ENCODE data around the gene ZAR1.

Gene ZAR1

DNA sequence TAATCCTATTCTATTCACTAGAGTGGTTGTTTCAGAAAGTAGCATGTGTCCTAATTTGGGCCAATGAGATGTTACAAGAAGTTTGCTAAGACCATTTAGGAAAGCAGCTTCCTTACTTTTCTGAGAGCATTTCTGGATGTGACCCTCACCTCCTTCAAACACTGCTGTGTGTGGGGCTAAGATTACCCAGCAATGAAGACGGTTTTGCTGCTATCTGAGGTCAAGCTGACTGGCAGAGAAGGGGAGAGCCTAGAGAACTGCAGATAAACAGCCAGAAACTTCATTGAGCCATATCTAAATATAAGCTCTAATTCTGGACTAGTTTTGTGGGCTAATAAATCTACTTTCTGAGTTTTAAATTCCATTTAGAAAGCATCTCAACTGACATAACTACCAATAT, 36.4 kb downstream of the ZAR1 start:
- H3F3A ChIP-seq (ENCODE audit: insufficient read depth, low read length), result no peaks in the 10 kb centered on the region
- no peak overlapping the region for H3K4me2 ChIP-seq (ENCODE audit: low read depth, low read length)
- H2AFZ ChIP-seq (ENCODE audit: low read length), result no peak overlapping the region
- H3K27ac ChIP-seq (ENCODE audit: low read length), result no peak overlapping the region
- no peaks in the 10 kb centered on the region for H4K20me1 ChIP-seq (ENCODE audit: insufficient read depth, low read length)
- no peaks in the 10 kb centered on the region for H3K9me2 ChIP-seq (replicated peaks; ENCODE audit: insufficient read depth, low read length)
- H3K79me2 ChIP-seq (ENCODE audit: low read length), result no peaks in the 10 kb centered on the region
- no peaks in the 10 kb centered on the region for H3K9me3 ChIP-seq (replicated peaks; ENCODE audit: insufficient read depth, low read length)
- no peaks in the 10 kb centered on the region for H3K4me1 ChIP-seq (ENCODE audit: low read length)
- TF ChIP-seq EZH2phosphoT487 (IDR thresholded peaks at IDR 0.05; ENCODE audit: low read length) (no peak), EZH2 (optimal IDR thresholded peaks at IDR 0.05; ENCODE audit: low read depth, low read length) (no peak)
- TF ChIP-seq, protein P1, sequence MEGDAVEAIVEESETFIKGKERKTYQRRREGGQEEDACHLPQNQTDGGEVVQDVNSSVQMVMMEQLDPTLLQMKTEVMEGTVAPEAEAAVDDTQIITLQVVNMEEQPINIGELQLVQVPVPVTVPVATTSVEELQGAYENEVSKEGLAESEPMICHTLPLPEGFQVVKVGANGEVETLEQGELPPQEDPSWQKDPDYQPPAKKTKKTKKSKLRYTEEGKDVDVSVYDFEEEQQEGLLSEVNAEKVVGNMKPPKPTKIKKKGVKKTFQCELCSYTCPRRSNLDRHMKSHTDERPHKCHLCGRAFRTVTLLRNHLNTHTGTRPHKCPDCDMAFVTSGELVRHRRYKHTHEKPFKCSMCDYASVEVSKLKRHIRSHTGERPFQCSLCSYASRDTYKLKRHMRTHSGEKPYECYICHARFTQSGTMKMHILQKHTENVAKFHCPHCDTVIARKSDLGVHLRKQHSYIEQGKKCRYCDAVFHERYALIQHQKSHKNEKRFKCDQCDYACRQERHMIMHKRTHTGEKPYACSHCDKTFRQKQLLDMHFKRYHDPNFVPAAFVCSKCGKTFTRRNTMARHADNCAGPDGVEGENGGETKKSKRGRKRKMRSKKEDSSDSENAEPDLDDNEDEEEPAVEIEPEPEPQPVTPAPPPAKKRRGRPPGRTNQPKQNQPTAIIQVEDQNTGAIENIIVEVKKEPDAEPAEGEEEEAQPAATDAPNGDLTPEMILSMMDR (IDR thresholded peaks at IDR 0.05; ENCODE audit: low read length), result no peak
- H3K4me3 ChIP-seq (ENCODE audit: low read length), result no peak overlapping the region
- H3K36me3 ChIP-seq (replicated peaks; ENCODE audit: insufficient read depth, low read length), result 0 out of 2 replicates have a peak, but pooled peaks cover 3% of the 10 kb centered on the region
- H3K27me3 ChIP-seq (replicated peaks; ENCODE audit: insufficient read depth, low read length), result no peaks in the 10 kb centered on the region
- H3K9ac ChIP-seq (ENCODE audit: low read length), result no peak overlapping the region
- DNase-seq, result no peak

DNA sequence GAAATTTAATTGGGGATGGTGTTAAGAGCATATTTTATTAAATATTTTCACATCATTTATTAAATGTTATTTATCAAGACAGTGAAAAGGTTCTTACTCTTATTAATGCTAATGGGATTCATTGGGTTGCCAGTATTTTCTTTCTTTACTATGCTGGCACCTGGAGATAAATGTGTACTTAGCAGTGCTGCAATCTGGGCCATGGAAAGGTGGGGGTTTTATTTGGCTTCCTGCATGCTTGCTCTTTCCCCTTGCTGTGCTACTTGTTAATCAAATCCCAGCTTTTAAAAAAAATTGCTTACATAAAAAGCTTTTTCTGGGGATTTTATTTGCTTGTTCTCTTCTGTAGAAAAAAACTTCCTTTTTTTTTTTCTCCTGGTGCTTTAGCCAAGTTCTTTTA, 48.3 kb downstream of the ZAR1 start:
- Histone ChIP-seq H3K4me2 (ENCODE audit: low read depth, low read length) (no peak overlapping the region), H3K9ac (ENCODE audit: low read length) (no peak overlapping the region), H3K79me2 (ENCODE audit: low read length) (no peaks in the 10 kb centered on the region), H2AFZ (ENCODE audit: low read length) (no peak overlapping the region), H3F3A (ENCODE audit: insufficient read depth, low read length) (no peaks in the 10 kb centered on the region; the same call in 1 of the 2 replicates), H3K9me3 (replicated peaks; ENCODE audit: insufficient read depth, low read length) (no peaks in the 10 kb centered on the region), H3K27ac (ENCODE audit: low read length) (no peak overlapping the region), H3K36me3 (replicated peaks; ENCODE audit: insufficient read depth, low read length) (peaks cover 5% of the 10 kb centered on the region; the same call in 1 of the 2 replicates), H3K27me3 (replicated peaks; ENCODE audit: insufficient read depth, low read length) (no peaks in the 10 kb centered on the region), H3K4me1 (ENCODE audit: low read length) (no peaks in the 10 kb centered on the region), H4K20me1 (ENCODE audit: insufficient read depth, low read length) (no peaks in the 10 kb centered on the region), H3K9me2 (replicated peaks; ENCODE audit: insufficient read depth, low read length) (no peaks in the 10 kb centered on the region), H3K4me3 (ENCODE audit: low read length) (no peak overlapping the region)
- TF ChIP-seq EZH2phosphoT487 (IDR thresholded peaks at IDR 0.05; ENCODE audit: low read length), result no peak
- TF ChIP-seq, protein P1 (IDR thresholded peaks at IDR 0.05; ENCODE audit: low read length), result no peak
- no peak for TF ChIP-seq EZH2 (optimal IDR thresholded peaks at IDR 0.05; ENCODE audit: low read depth, low read length)
- no peak for DNase-seq

DNA sequence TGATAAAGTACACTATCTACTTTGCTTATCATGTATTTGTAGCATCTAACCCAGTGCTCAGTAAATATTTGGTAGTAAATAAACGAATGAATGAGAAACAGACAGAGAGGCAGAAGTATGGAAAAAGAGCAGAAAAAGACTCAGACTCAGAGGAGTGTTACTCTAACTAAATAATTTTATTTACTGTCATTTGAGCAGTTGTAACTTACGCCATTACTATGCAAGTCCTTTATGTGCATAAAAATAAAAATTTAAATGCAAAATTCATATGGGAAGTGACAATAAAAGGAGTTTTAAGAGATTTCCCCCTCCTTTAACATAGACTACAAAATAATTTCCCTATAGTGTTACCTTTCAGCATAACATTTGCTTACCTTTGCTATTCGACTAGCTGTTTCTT, 49.5 kb downstream of the ZAR1 start:
- no peaks in the 10 kb centered on the region for H3K9me3 ChIP-seq (replicated peaks; ENCODE audit: insufficient read depth, low read length)
- no peaks in the 10 kb centered on the region for H3K27me3 ChIP-seq (replicated peaks; ENCODE audit: insufficient read depth, low read length)
- no peak overlapping the region for H2AFZ ChIP-seq (ENCODE audit: low read length)
- no peaks in the 10 kb centered on the region for H3K9me2 ChIP-seq (replicated peaks; ENCODE audit: insufficient read depth, low read length)
- H4K20me1 ChIP-seq (ENCODE audit: insufficient read depth, low read length), result no peaks in the 10 kb centered on the region
- no peak for TF ChIP-seq EZH2 (optimal IDR thresholded peaks at IDR 0.05; ENCODE audit: low read depth, low read length)
- no peak for TF ChIP-seq EZH2phosphoT487 (IDR thresholded peaks at IDR 0.05; ENCODE audit: low read length)
- TF ChIP-seq, protein P1 (IDR thresholded peaks at IDR 0.05; ENCODE audit: low read length), result no peak
- H3K79me2 ChIP-seq (ENCODE audit: low read length), result no peaks in the 10 kb centered on the region
- peaks cover 5% of the 10 kb centered on the region for H3K36me3 ChIP-seq (replicated peaks; ENCODE audit: insufficient read depth, low read length)
- H3K4me3 ChIP-seq (ENCODE audit: low read length), result no peak overlapping the region
- no peak overlapping the region for H3K27ac ChIP-seq (ENCODE audit: low read length)
- no peak for DNase-seq
- H3F3A ChIP-seq (ENCODE audit: insufficient read depth, low read length), result no peaks in the 10 kb centered on the region; the same call in 1 of the 2 replicates
- H3K4me1 ChIP-seq (ENCODE audit: low read length), result no peaks in the 10 kb centered on the region
- H3K4me2 ChIP-seq (ENCODE audit: low read depth, low read length), result no peak overlapping the region
- no peak overlapping the region for H3K9ac ChIP-seq (ENCODE audit: low read length)

Data from MM.1S (cell line).